GM12878 (cell line): ENCODE results near the gene LTBP4. TPM values are rescaled to one million over a fixed set of nuclear protein-coding genes. Genes with fewer than 3 reads are reported as not detected.

Source experiments
- ATAC-seq: fragments of 200-7000 bp; cut with Tn5 transposase; 3 replicates; pipeline ENCODE4 v1.9.1; 2020; ENCODE audit warnings: mild to moderate bottlenecking, moderate library complexity
- BruUV-seq: library from RNA; stranded (reverse); fragments of 400-500 nt; replicated peaks from 2 replicates; lab custom pipeline; 2021; lab: Mats Ljungman, UMichigan
- CTCF ChIA-PET: fragments of 300-600 bp; sonication (Branson Sonifier 250); formaldehyde crosslinking; extraction: SDS; loops from one replicate; lab custom pipeline; 2021; ENCODE audit warnings: inconsistent platforms; lab: Yijun Ruan, JAX
- POLR2A ChIA-PET: fragments of 350-600 bp; formaldehyde crosslinking; extraction: SDS; loops from one replicate; lab custom pipeline; 2021; ENCODE audit warnings: inconsistent platforms; lab: Charles Lee
- RAD21 ChIA-PET: fragments of 300-600 bp; sonication (Branson Sonifier 250); formaldehyde crosslinking; loops from one replicate; lab custom pipeline; 2023; ENCODE audit warnings: antibody characterized with exemption; ENCODE audit not compliant: unreplicated experiment; lab: Charles Lee
- SMC1A ChIA-PET: fragments of 300-600 bp; sonication (Branson Sonifier 250); formaldehyde crosslinking; loops from one replicate; lab custom pipeline; 2023; ENCODE audit not compliant: unreplicated experiment, uncharacterized antibody; lab: Charles Lee
- DNase-seq: peaks from one replicate; pipeline ENCODE4 v3.0.0-alpha.2; 2011; ENCODE audit warnings: low read depth, low spot score
- FAIRE-seq: peaks from 3 replicates; lab custom pipeline; 2011; peaks lifted over from hg19 to GRCh38; lab: Jason Lieb, UNC
- H2AFZ ChIP-seq: 2 replicates; pipeline ENCODE4 v1.6.0; 2011; ENCODE audit warnings: low read depth, low read length, control low read depth; ENCODE audit not compliant: control insufficient read depth
- H3K27ac ChIP-seq: 2 replicates; pipeline ENCODE4 v1.5.1; 2011; ENCODE audit warnings: control low read depth; ENCODE audit not compliant: control insufficient read depth, insufficient read depth
- H3K27me3 ChIP-seq, 2 experiments: replicated peaks in 1 of 2; 2 replicates each; pipeline versions ENCODE4 v1.6.0 to v1.6.1; 2011; ENCODE audit warnings: low read length in 1 of 2; ENCODE audit not compliant: control insufficient read depth in 2 of 2, insufficient read depth in 2 of 2
- H3K36me3 ChIP-seq, 2 experiments: 2 replicates each; pipeline ENCODE4 v1.5.1; 2011; ENCODE audit warnings: low read length in 1 of 2; ENCODE audit not compliant: control insufficient read depth in 2 of 2, insufficient read depth in 2 of 2
- H3K4me1 ChIP-seq: 2 replicates; pipeline ENCODE4 v1.6.1; 2011; ENCODE audit warnings: mild to moderate bottlenecking, low read length, moderate library complexity, mixed read lengths; ENCODE audit not compliant: control insufficient read depth, insufficient read depth
- H3K4me2 ChIP-seq: 2 replicates; pipeline ENCODE4 v1.6.0; 2011; ENCODE audit warnings: control low read depth; ENCODE audit not compliant: control insufficient read depth, insufficient read depth
- H3K4me3 ChIP-seq: fragments of 200-600 bp; sonication (generic); 2 replicates; pipeline ENCODE4 v1.5.1; 2016
- H3K79me2 ChIP-seq: 2 replicates; pipeline ENCODE4 v1.6.0; 2011; ENCODE audit warnings: low read length; ENCODE audit not compliant: control insufficient read depth, insufficient read depth
- H3K9ac ChIP-seq: 2 replicates; pipeline ENCODE4 v1.8.0; 2011; ENCODE audit warnings: low read length, control low read depth, mixed read lengths; ENCODE audit not compliant: control insufficient read depth, insufficient read depth
- H3K9me3 ChIP-seq: replicated peaks from 3 replicates; pipeline ENCODE4 v1.5.1; 2011; ENCODE audit warnings: mild to moderate bottlenecking, low read length; ENCODE audit not compliant: control insufficient read depth, insufficient read depth
- H4K20me1 ChIP-seq: 2 replicates; pipeline ENCODE4 v1.6.0; 2011; ENCODE audit not compliant: control insufficient read depth, insufficient read depth
- WGBS: methylation state at CpG from one replicate; pipeline ENCODE4 v1.1.6; 2016; ENCODE audit warnings: low lambda C conversion rate; ENCODE audit not compliant: insufficient replicate concordance, insufficient coverage; ENCODE audit errors: missing lambda C conversion rate; 5-methylcytosine and 5-hydroxymethylcytosine counted together
- in situ Hi-C: fragments of 300-500 bp; cut with MboI; formaldehyde crosslinking; loops from 9 replicates; pipeline ENCODE4 v1.14.3; 2018; ENCODE audit warnings: mixed read lengths
- intact Hi-C: fragments of 100-400 bp; cut with micrococcal nuclease; formaldehyde crosslinking; loops from one replicate; pipeline ENCODE4 v1.14.2; 2022; ENCODE audit not compliant: unreplicated experiment
- polyA plus RNA-seq, 11 experiments: library from polyadenylated mRNA; depleted of rRNA in 4 of 11; unstranded in 6 of 11; stranded (reverse) in 5 of 11; fragments of >200 nt; fragmentation: Nextera tagmentation in 4 of 11; fragmentation: Illumina TruSeq in 1 of 11; extraction: Ambion mirVana in 4 of 11; extraction: Trizol in 1 of 11; gene quantifications; 1 replicate in 1 of 11; 2 replicates in 10 of 11; pipeline versions ENCODE4 v1.2.1 to v1.2.3, GENCODE V29; 2011 to 2016; ENCODE audit warnings: inconsistent platforms in 2 of 11, missing spikeins in 2 of 11, low read depth in 1 of 11
- total RNA-seq, 4 experiments: library from RNA; depleted of rRNA in 3 of 4; stranded (reverse); fragments of >200 nt in 3 of 4; fragmentation: Illumina TruSeq in 1 of 4; extraction: Trizol in 1 of 4; gene quantifications; 2 replicates each; pipeline versions ENCODE4 v1.2.1 to v1.2.3, GENCODE V29; 2013 to 2021
- TF ChIP-seq, protein P1 (sequence below): fragments of 450-650 bp; IDR thresholded peaks from 2 replicates; pipeline ENCODE4 v1.6.1; 2016; ENCODE audit warnings: mild to moderate bottlenecking
- TF ChIP-seq, protein P2 (sequence below): fragments of 150-350 bp; IDR thresholded peaks from 2 replicates; pipeline ENCODE4 v1.6.1; 2016; ENCODE audit warnings: low read depth, low read length
- TF ChIP-seq, protein P3 (sequence below), 3 experiments: IDR thresholded peaks in 2 of 3; conservative IDR thresholded peaks in 1 of 3; 2 replicates each; pipeline ENCODE4 v1.5.1; 2011; ENCODE audit warnings: low read depth in 3 of 3, low read length in 3 of 3, mild to moderate bottlenecking in 3 of 3, control low read depth in 2 of 3, moderate library complexity in 2 of 3, inconsistent platforms in 1 of 3, mixed read lengths in 1 of 3; ENCODE audit not compliant: control insufficient read depth in 2 of 3, insufficient read depth in 1 of 3; ENCODE audit errors: extremely low read depth in 1 of 3

Gene LTBP4
- total and polyA plus RNA-seq, 10 of the 15 experiments (the other 5 are each of a cell fraction or from before 2014, with no cell fraction given) = 0.09 to 34.6 (median 8.5) TPM; not detected in 1

DNA sequence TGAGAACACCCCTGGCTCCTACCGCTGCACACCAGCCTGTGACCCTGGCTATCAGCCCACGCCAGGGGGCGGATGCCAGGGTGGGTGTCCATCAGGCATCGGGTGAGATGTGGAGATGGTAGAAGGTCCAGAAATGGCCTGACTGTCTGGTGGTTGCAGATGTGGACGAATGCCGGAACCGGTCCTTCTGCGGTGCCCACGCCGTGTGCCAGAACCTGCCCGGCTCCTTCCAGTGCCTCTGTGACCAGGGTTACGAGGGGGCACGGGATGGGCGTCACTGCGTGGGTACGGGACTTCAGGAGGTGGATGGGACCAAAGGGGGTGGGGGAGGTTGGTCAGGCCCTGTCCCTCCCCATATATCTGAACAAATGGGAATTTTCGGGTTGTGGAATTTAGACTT, 15.8 kb downstream of the LTBP4 start (continued):
- TF ChIP-seq, protein P1, sequence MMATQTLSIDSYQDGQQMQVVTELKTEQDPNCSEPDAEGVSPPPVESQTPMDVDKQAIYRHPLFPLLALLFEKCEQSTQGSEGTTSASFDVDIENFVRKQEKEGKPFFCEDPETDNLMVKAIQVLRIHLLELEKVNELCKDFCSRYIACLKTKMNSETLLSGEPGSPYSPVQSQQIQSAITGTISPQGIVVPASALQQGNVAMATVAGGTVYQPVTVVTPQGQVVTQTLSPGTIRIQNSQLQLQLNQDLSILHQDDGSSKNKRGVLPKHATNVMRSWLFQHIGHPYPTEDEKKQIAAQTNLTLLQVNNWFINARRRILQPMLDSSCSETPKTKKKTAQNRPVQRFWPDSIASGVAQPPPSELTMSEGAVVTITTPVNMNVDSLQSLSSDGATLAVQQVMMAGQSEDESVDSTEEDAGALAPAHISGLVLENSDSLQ = no peak
- TF ChIP-seq, protein P2, sequence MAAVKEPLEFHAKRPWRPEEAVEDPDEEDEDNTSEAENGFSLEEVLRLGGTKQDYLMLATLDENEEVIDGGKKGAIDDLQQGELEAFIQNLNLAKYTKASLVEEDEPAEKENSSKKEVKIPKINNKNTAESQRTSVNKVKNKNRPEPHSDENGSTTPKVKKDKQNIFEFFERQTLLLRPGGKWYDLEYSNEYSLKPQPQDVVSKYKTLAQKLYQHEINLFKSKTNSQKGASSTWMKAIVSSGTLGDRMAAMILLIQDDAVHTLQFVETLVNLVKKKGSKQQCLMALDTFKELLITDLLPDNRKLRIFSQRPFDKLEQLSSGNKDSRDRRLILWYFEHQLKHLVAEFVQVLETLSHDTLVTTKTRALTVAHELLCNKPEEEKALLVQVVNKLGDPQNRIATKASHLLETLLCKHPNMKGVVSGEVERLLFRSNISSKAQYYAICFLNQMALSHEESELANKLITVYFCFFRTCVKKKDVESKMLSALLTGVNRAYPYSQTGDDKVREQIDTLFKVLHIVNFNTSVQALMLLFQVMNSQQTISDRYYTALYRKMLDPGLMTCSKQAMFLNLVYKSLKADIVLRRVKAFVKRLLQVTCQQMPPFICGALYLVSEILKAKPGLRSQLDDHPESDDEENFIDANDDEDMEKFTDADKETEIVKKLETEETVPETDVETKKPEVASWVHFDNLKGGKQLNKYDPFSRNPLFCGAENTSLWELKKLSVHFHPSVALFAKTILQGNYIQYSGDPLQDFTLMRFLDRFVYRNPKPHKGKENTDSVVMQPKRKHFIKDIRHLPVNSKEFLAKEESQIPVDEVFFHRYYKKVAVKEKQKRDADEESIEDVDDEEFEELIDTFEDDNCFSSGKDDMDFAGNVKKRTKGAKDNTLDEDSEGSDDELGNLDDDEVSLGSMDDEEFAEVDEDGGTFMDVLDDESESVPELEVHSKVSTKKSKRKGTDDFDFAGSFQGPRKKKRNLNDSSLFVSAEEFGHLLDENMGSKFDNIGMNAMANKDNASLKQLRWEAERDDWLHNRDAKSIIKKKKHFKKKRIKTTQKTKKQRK = no peak
- TF ChIP-seq, all 136 proteins: peak for 0

DNA sequence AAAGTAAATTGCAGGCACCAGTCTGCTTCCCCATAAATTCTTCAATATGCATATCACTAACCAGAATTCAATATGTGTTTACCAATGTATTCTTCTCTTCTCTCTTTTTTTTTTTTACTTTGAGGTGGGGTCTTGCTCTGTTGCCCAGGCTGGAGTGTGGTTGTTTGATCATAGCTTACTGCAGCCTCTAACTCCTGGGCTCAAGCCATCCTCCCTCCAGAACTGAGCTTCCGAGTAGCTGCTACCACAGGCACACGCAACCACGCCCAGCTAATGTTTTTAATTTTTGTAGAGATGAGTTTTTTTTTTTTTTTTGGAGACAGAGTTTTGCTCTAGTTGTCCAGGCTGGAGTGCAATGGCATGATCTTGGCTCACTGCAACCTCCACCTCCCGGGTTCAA, 16.8 kb downstream of the LTBP4 start:
- H4K20me1 ChIP-seq = no peaks in the 10 kb centered on the region
- intact Hi-C loops (no loop called here), in situ Hi-C loops (no loop called here)
- no peaks in the 10 kb centered on the region; a peak in 1 of 4 replicates for H3K27me3 ChIP-seq
- ATAC-seq (no peak), DNase-seq (no peak), FAIRE-seq (no peak)
- H3K9me3 ChIP-seq = no peaks in the 10 kb centered on the region; the same call in 2 of the 3 replicates
- SMC1A ChIA-PET = no interaction called here
- peaks cover 4% of the 10 kb centered on the region; the same call in 1 of the 2 replicates for H3K4me1 ChIP-seq
- no peaks in the 10 kb centered on the region for H3K36me3 ChIP-seq
- H2AFZ ChIP-seq = no peak overlapping the region
- H3K79me2 ChIP-seq = no peaks in the 10 kb centered on the region
- TF ChIP-seq, protein P3, sequence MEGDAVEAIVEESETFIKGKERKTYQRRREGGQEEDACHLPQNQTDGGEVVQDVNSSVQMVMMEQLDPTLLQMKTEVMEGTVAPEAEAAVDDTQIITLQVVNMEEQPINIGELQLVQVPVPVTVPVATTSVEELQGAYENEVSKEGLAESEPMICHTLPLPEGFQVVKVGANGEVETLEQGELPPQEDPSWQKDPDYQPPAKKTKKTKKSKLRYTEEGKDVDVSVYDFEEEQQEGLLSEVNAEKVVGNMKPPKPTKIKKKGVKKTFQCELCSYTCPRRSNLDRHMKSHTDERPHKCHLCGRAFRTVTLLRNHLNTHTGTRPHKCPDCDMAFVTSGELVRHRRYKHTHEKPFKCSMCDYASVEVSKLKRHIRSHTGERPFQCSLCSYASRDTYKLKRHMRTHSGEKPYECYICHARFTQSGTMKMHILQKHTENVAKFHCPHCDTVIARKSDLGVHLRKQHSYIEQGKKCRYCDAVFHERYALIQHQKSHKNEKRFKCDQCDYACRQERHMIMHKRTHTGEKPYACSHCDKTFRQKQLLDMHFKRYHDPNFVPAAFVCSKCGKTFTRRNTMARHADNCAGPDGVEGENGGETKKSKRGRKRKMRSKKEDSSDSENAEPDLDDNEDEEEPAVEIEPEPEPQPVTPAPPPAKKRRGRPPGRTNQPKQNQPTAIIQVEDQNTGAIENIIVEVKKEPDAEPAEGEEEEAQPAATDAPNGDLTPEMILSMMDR (IDR thresholded peaks at IDR 0.05 in 2 of 3, conservative IDR thresholded peaks at IDR 0.05 in 1 of 3; ENCODE audit: control insufficient read depth in 2 of 3, extremely low read depth in 1 of 3, insufficient read depth in 1 of 3, low read depth in 3 of 3, low read length in 3 of 3) = no peak
- BruUV-seq = no TSS peak
- WGBS = 98% methylated on average over 4 of the region's 4 CpGs
- no peak overlapping the region for H3K9ac ChIP-seq
- POLR2A ChIA-PET = interaction anchor here (0.6 to 0.7 kb wide), 3 partner anchors 9 to 1253 kb away, joined by 3 to 8 read pairs (median 3); no protein-coding TSS in a partner anchor
- CTCF ChIA-PET = interaction anchor here (1.3 to 3.6 kb wide), 2 partner anchors 10 to 17 kb away, joined by 4 to 30 read pairs; no protein-coding TSS in a partner anchor
- RAD21 ChIA-PET = no interaction called here
- H3K4me3 ChIP-seq = no peak overlapping the region
- H3K4me2 ChIP-seq = no peak overlapping the region
- H3K27ac ChIP-seq = no peak overlapping the region
